ENCODE results near the gene DYDC2. TPM values are rescaled to one million over a fixed set of nuclear protein-coding genes. Genes with fewer than 3 reads are reported as not detected.

Gene DYDC2
- total RNA-seq, 2 experiments from 2014 or later = not detected

- H3K4me3 Mint-ChIP-seq = no peak overlapping the region
- ChIA-PET CTCF (interaction anchor here (1.0 to 2.2 kb wide), 3 partner anchors 9 to 126 kb away, joined by 4 to 12 read pairs (median 7); no protein-coding TSS in a partner anchor), POLR2A (no interaction called here)
- no peaks in the 10 kb centered on the region for H3K36me3 Mint-ChIP-seq
- H3K27ac Mint-ChIP-seq = no peak overlapping the region
- no peaks in the 10 kb centered on the region for H3K9me3 Mint-ChIP-seq
- H3K27me3 Mint-ChIP-seq = peaks cover 5% of the 10 kb centered on the region
- H3K4me1 Mint-ChIP-seq (ENCODE audit: low read depth) = peaks cover 12% of the 10 kb centered on the region
- intact Hi-C loops (cut with micrococcal nuclease) = loop anchor here (2.0 to 10.0 kb wide), 3 partner anchors 151 to 635 kb away; no protein-coding TSS in a partner anchor
- DNase-seq = no peak
These were observed 23.1 kb downstream of the DYDC2 start for GRCh38 chr10:80379701-80380100.

- intact Hi-C loops (cut with micrococcal nuclease) = no loop called here
- Mint-ChIP-seq H3K4me3 (no peak overlapping the region), H3K4me1 (ENCODE audit: low read depth) (peaks cover 12% of the 10 kb centered on the region), H3K36me3 (no peaks in the 10 kb centered on the region), H3K27me3 (peaks cover 5% of the 10 kb centered on the region), H3K9me3 (no peaks in the 10 kb centered on the region), H3K27ac (no peak overlapping the region)
- POLR2A ChIA-PET = interaction anchor here (0.6 kb wide), 1 partner anchor 237 kb away, joined by 3 read pairs; no protein-coding TSS in a partner anchor
- DNase-seq = no peak
- CTCF ChIA-PET = interaction anchor here (1.0 to 1.4 kb wide), 2 partner anchors 8 to 126 kb away, joined by 4 to 7 read pairs; no protein-coding TSS in a partner anchor
These were observed 23.6 kb downstream of the DYDC2 start for GRCh38 chr10:80380185-80380584.

- H3K9me3 Mint-ChIP-seq = no peaks in the 10 kb centered on the region
- no peak overlapping the region for H3K4me3 Mint-ChIP-seq
- intact Hi-C loops (cut with micrococcal nuclease) = loop anchor here (1.0 kb wide), 3 partner anchors 60 to 147 kb away; no protein-coding TSS in a partner anchor
- H3K36me3 Mint-ChIP-seq = no peaks in the 10 kb centered on the region
- ChIA-PET CTCF (interaction anchor here (0.6 to 2.2 kb wide), 4 partner anchors 14 to 123 kb away, joined by 3 to 8 read pairs (median 4); no protein-coding TSS in a partner anchor), POLR2A (no interaction called here)
- no peak overlapping the region for H3K27ac Mint-ChIP-seq
- peaks cover 12% of the 10 kb centered on the region for H3K4me1 Mint-ChIP-seq (ENCODE audit: low read depth)
- peak; percentile 54 for DNase-seq
- H3K27me3 Mint-ChIP-seq = peaks cover 5% of the 10 kb centered on the region
These were observed 26.4 kb downstream of the DYDC2 start for GRCh38 chr10:80382989-80383388.

GRCh38 chr10:80390740-80391139 lies 34.2 kb downstream of the DYDC2 start:
- Mint-ChIP-seq H3K27me3 (peaks cover 5% of the 10 kb centered on the region), H3K36me3 (no peaks in the 10 kb centered on the region), H3K4me1 (ENCODE audit: low read depth) (no peaks in the 10 kb centered on the region), H3K4me3 (no peak overlapping the region), H3K9me3 (no peaks in the 10 kb centered on the region), H3K27ac (no peak overlapping the region)
- ChIA-PET CTCF (no interaction called here), POLR2A (no interaction called here)
- intact Hi-C loops (cut with micrococcal nuclease) = no loop called here
- DNase-seq = no peak

GRCh38 chr10:80392250-80392649 lies 35.7 kb downstream of the DYDC2 start:
- Mint-ChIP-seq H3K27me3 (peaks cover 9% of the 10 kb centered on the region), H3K36me3 (no peaks in the 10 kb centered on the region), H3K9me3 (no peaks in the 10 kb centered on the region), H3K4me3 (no peak overlapping the region), H3K4me1 (ENCODE audit: low read depth) (no peaks in the 10 kb centered on the region), H3K27ac (no peak overlapping the region)
- ChIA-PET POLR2A (no interaction called here), CTCF (interaction anchor here (1.0 kb wide), 1 partner anchor 14 kb away, joined by 3 read pairs; no protein-coding TSS in a partner anchor)
- no peak for DNase-seq
- intact Hi-C loops (cut with micrococcal nuclease) = no loop called here

- no peak overlapping the region for H3K27ac Mint-ChIP-seq
- ChIA-PET CTCF (no interaction called here), POLR2A (no interaction called here)
- no peaks in the 10 kb centered on the region for H3K36me3 Mint-ChIP-seq
- H3K4me1 Mint-ChIP-seq (ENCODE audit: low read depth) = no peaks in the 10 kb centered on the region
- H3K27me3 Mint-ChIP-seq = peaks cover 9% of the 10 kb centered on the region
- no peak overlapping the region for H3K4me3 Mint-ChIP-seq
- DNase-seq = no peak
- intact Hi-C loops (cut with micrococcal nuclease) = no loop called here
- H3K9me3 Mint-ChIP-seq = no peaks in the 10 kb centered on the region
These were observed 37.9 kb downstream of the DYDC2 start for GRCh38 chr10:80394358-80394916.

- Mint-ChIP-seq H3K27ac (no peak overlapping the region), H3K36me3 (no peaks in the 10 kb centered on the region), H3K4me1 (ENCODE audit: low read depth) (no peaks in the 10 kb centered on the region), H3K9me3 (no peaks in the 10 kb centered on the region), H3K27me3 (peaks cover 8% of the 10 kb centered on the region), H3K4me3 (no peak overlapping the region)
- intact Hi-C loops (cut with micrococcal nuclease) = no loop called here
- ChIA-PET CTCF (interaction anchor here (1.0 to 1.5 kb wide), 2 partner anchors 14 to 19 kb away, joined by 3 to 4 read pairs; no protein-coding TSS in a partner anchor), POLR2A (no interaction called here)
- no peak for DNase-seq
These were observed 40.4 kb downstream of the DYDC2 start for GRCh38 chr10:80397014-80397413.

GRCh38 chr10:80400136-80400804 lies 43.7 kb downstream of the DYDC2 start:
- peaks cover 4% of the 10 kb centered on the region for H3K27me3 Mint-ChIP-seq
- H3K36me3 Mint-ChIP-seq = no peaks in the 10 kb centered on the region
- no peak overlapping the region for H3K27ac Mint-ChIP-seq
- ChIA-PET POLR2A (no interaction called here), CTCF (no interaction called here)
- DNase-seq = no peak
- intact Hi-C loops (cut with micrococcal nuclease) = no loop called here
- H3K4me1 Mint-ChIP-seq (ENCODE audit: low read depth) = no peaks in the 10 kb centered on the region
- no peak overlapping the region for H3K4me3 Mint-ChIP-seq
- H3K9me3 Mint-ChIP-seq = no peaks in the 10 kb centered on the region

- H3K27me3 Mint-ChIP-seq = peaks cover 5% of the 10 kb centered on the region
- POLR2A ChIA-PET = no interaction called here
- no peaks in the 10 kb centered on the region for H3K9me3 Mint-ChIP-seq
- intact Hi-C loops (cut with micrococcal nuclease) = no loop called here
- H3K27ac Mint-ChIP-seq = no peak overlapping the region
- H3K4me3 Mint-ChIP-seq = no peak overlapping the region
- H3K4me1 Mint-ChIP-seq (ENCODE audit: low read depth) = peaks cover 11% of the 10 kb centered on the region
- CTCF ChIA-PET = interaction anchor here (1.7 to 2.5 kb wide), 2 partner anchors 27 to 40 kb away, joined by 5 to 10 read pairs; no protein-coding TSS in a partner anchor
- no peak for DNase-seq
- no peaks in the 10 kb centered on the region for H3K36me3 Mint-ChIP-seq
These were observed 48.5 kb downstream of the DYDC2 start for GRCh38 chr10:80405035-80405434.

GRCh38 chr10:80405626-80406025 lies 49.0 kb downstream of the DYDC2 start:
- H3K4me3 Mint-ChIP-seq = no peak overlapping the region
- H3K27ac Mint-ChIP-seq = no peak overlapping the region
- H3K9me3 Mint-ChIP-seq = no peaks in the 10 kb centered on the region
- H3K4me1 Mint-ChIP-seq (ENCODE audit: low read depth) = peaks cover 11% of the 10 kb centered on the region
- no peaks in the 10 kb centered on the region for H3K36me3 Mint-ChIP-seq
- ChIA-PET POLR2A (no interaction called here), CTCF (interaction anchor here (1.7 to 2.5 kb wide), 2 partner anchors 28 to 39 kb away, joined by 5 to 10 read pairs; no protein-coding TSS in a partner anchor)
- no peak for DNase-seq
- peaks cover 5% of the 10 kb centered on the region for H3K27me3 Mint-ChIP-seq
- intact Hi-C loops (cut with micrococcal nuclease) = no loop called here

GRCh38 chr10:80406204-80406603 lies 49.6 kb downstream of the DYDC2 start:
- H3K36me3 Mint-ChIP-seq = no peaks in the 10 kb centered on the region
- H3K4me3 Mint-ChIP-seq = no peak overlapping the region
- no peak for DNase-seq
- no peak overlapping the region for H3K27ac Mint-ChIP-seq
- no peaks in the 10 kb centered on the region for H3K9me3 Mint-ChIP-seq
- peaks cover 5% of the 10 kb centered on the region for H3K27me3 Mint-ChIP-seq
- intact Hi-C loops (cut with micrococcal nuclease) = no loop called here
- ChIA-PET CTCF (interaction anchor here (1.7 to 2.5 kb wide), 3 partner anchors 28 to 39 kb away, joined by 5 to 14 read pairs (median 10); no protein-coding TSS in a partner anchor), POLR2A (no interaction called here)
- peaks cover 11% of the 10 kb centered on the region for H3K4me1 Mint-ChIP-seq (ENCODE audit: low read depth)

GRCh38 chr10:80407812-80408241 lies 51.2 kb downstream of the DYDC2 start:
- Mint-ChIP-seq H3K27me3 (peaks cover 5% of the 10 kb centered on the region), H3K27ac (peak overlapping the region; percentile 57), H3K9me3 (no peaks in the 10 kb centered on the region), H3K36me3 (no peaks in the 10 kb centered on the region), H3K4me3 (peak overlapping the region; percentile 80), H3K4me1 (ENCODE audit: low read depth) (peaks cover 16% of the 10 kb centered on the region)
- ChIA-PET CTCF (interaction anchor here (0.6 to 2.4 kb wide), 4 partner anchors 30 to 147 kb away, joined by 3 to 14 read pairs (median 8); no protein-coding TSS in a partner anchor), POLR2A (interaction anchor here (0.7 to 1.0 kb wide), 3 partner anchors 12 to 40 kb away, joined by 3 to 4 read pairs (median 3); no protein-coding TSS in a partner anchor)
- DNase-seq = peak; percentile 73
- intact Hi-C loops (cut with micrococcal nuclease) = loop anchor here (1.0 to 2.0 kb wide), 2 partner anchors 30 to 35 kb away; no protein-coding TSS in a partner anchor
